Forelimb muscle (tissue), 1 donor: Measurements from ENCODE around the gene TREH. TPM values are rescaled to one million over a fixed set of nuclear protein-coding genes. Genes with fewer than 3 reads are reported as not detected.

Source experiments
- DNase-seq: peaks from one replicate; pipeline ENCODE4 v3.0.0-alpha.2; 2013; ENCODE audit warnings: low read depth
- polyA plus RNA-seq: library from polyadenylated mRNA; unstranded; fragments of 120-200 nt; gene quantifications from one replicate; pipeline ENCODE4 v1.2.1, GENCODE V29; 2013; ENCODE audit not compliant: insufficient read length

The TREH gene
- polyA plus RNA-seq, 1 donor = 0.19 TPM

GRCh38 chr11:118629761-118630661 lies 49.4 kb downstream of the TREH start:
- DNase-seq = no peak

GRCh38 chr11:118628861-118629549 lies 50.4 kb downstream of the TREH start:
- DNase-seq = no peak

DNA sequence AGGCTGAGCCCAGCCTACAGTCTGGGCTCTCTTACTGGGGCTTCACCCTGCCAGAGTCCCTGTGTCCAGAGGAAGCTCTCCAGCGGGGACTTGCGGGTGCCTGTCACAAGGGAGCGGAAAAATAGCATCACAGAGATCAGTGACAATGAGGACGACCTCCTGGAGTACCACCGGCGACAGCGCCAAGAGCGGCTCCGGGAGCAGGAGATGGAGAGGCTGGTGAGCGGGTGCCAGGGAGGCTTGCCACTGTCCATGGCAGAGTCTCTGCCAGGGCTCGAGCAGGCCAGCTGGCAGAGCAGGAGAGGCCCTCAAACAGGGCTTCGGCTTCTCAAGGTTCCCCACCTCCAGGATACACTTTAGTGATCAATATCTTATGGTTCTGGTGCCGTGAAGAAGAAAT lies 51.0 kb downstream of the TREH start:
- no peak for DNase-seq

DNA sequence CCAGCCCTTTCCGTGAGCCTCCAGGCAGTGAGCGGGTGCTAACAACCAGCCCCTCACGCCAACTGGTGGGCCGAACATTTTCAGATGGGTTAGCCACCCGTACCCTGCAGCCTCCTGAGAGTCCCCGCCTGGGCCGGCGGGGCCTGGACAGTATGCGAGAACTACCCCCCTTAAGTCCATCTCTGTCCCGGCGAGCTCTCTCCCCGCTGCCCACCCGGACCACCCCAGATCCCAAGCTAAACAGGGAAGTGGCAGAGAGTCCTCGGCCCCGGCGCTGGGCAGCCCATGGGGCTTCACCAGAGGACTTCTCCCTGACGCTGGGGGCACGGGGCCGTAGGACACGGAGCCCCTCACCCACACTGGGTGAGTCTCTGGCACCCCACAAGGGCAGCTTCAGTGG lies 51.4 kb downstream of the TREH start:
- no peak for DNase-seq

GRCh38 chr11:118627566-118627965 lies 51.9 kb downstream of the TREH start:
- DNase-seq = no peak

GRCh38 chr11:118625976-118626375 lies 53.5 kb downstream of the TREH start:
- DNase-seq = no peak

DNA sequence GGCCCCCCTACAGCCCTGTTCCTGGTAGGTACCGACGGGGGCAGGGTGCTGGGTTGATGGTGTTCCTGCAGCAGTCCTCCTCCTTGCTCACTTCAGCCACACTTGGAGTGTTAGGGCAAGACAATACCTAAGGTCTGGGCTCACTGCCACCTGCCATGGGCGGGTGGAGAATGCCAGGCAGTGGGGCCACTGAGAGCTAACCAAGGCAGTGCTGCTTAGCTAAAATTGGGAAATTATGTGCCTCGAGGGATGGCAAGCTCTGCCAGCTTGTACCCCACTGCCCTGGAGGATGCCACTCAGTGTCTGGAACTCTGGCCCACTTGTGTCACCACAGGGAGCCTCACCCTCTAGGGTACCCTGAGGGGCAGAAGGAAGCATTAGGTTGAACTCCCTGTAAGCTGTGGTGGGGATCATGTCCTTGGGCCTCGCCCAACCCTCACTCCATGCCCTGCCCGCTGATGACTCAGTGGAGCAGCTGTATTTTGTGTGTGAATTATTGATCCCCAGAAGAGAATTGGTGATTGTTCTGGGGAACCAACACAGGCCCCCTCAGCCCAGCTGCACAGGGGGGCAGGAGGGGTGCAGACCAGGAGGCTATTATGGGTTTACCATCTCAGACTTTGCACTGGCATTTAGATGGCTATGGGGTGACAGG lies 54.3 kb downstream of the TREH start:
- no peak for DNase-seq

DNA sequence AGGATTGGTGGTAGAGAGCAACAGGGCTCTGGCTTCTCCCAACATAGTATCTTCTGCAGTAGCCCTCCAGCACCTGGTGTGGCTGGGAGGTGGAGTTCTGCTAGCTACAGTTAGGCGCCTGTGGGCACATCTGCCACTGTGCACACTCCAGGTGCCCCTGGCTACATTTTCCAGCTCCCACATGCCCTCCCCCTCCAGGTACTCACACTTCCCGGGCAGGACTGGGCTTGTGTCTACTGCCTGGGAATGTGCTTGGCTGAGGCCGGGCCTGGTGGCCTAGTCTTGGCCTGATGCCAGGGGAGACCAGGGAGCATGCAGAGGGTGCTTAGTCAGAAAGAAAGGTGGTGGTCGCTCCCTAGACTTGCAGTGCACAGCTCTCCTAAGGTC lies 56.2 kb downstream of the TREH start:
- no peak for DNase-seq

DNA sequence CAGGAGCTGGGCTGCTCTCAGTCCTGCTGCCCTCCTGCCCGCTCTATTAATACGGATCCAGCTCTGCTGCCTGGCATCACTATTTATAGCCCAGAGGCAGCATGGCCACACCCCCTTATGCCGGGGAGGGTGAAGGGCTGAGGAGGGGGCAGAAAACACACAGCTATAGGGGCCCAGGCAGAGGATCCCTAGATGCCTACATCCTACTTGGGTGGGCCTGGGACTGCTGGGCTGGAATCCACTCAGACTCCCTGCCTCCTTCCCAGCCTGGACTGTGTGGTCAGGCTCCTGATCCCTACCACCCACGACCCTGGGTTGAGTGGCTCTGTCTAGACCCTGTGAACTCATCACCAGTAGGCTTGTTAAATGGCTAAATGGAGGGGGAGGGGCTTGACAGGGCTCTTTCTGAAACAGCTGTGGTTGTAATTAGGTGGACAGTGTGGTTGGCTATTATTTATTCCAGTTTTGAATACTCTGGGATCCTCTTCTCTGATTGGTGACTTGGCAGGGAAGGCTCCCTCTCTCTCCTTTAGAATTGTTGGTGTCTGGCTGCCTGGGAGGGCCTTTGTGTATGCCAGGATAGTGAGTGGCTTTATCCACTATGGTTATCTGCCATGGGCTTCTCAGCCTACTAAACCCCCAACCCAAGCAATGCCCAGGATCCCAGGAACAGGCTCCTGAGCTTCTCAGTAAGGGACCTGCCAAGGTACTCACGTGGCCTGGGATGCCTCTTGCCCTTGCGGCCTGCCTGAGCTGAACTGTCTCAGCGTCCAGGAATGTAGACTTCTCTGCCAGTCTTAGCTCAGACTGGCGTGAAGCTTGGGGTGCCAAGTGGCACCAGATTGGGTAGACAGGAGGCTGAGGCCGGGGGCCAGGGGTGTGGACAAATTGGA lies 56.8 kb downstream of the TREH start:
- DNase-seq = no peak

GRCh38 chr11:118621784-118622375 lies 57.6 kb downstream of the TREH start:
- DNase-seq = no peak

DNA sequence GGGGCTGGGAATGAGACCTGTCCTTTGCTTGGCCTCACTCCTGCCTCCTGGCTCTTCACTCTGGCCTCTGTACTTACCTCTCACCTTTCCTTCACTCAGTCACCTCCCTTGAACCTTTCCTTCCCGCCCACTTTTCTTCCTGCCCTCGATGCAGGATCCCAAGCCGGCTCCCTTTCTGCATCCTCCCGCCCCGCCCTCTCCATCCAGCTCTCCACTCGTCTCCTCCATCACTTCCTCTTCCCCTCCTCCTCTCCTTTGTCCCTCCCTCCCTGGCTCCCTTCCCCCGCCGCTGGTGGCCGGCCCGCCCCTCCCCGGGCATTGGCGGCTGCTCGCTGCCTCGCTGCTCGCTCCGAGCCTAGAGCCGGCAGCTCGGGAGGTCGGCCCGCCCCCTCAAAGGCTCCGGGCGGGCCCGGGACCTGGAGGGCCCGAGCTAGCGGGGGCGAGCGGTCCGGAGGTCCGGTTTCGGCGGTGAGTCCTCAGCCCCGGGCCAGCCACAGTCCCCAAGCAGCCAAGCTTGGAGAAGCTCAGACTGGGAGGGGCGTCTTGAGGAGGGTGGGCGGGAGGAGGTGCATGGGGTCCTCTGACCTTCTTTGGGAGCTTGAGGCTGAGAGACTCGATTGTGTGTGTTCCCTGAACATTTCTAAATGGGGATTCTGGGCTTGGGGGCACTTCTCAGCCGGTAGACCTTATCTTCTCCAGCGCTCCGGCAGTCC lies 58.2 kb downstream of the TREH start:
- DNase-seq = no peak

DNA sequence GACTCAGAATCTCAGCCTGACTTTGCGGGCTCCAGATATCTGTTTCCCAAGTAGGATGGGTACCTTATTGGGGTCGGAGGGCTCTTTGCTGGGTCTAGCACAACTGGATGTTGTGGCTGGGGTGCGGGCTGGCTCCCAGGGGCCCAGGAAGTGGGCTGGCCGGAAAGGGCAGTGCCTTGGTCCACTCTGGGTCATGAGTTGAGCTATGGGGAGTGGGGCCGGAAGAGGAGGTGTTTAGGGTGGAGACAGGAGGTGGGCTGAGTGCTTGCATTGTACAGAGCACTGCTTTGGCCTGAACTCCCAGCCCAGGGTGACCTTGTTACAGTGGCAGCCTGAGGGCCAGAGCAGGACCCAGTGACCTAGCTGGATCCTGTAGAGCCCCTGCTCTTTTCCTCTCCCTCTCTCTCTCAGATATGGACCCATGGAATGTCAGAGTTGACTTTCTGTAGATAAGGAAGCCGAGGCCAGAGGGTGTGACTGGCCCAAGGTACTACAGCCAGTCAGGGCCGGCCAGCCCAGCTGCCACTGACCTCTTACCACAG lies 58.9 kb downstream of the TREH start:
- DNase-seq = no peak

- no peak for DNase-seq
These were observed 59.8 kb downstream of the TREH start for GRCh38 chr11:118619444-118620197.

DNA sequence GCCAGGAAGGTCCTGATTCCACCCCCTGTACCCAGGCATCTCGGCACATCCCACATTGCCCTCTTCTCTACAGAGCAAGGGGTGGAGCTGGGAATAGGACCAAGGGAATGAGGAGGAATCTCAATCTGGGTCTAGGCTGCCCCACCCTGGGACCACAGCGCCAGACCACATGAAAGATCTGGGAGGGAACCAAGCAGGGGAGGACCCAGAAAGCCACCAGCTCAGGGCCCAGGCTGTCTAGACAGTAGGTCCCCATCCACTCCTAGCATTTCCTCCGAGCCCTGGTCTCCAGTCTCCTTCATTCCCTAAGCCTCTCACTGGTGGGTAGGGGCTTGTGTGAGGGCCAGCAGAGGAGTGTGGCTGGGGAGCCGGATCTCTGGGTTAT lies 60.5 kb downstream of the TREH start:
- no peak for DNase-seq

DNA sequence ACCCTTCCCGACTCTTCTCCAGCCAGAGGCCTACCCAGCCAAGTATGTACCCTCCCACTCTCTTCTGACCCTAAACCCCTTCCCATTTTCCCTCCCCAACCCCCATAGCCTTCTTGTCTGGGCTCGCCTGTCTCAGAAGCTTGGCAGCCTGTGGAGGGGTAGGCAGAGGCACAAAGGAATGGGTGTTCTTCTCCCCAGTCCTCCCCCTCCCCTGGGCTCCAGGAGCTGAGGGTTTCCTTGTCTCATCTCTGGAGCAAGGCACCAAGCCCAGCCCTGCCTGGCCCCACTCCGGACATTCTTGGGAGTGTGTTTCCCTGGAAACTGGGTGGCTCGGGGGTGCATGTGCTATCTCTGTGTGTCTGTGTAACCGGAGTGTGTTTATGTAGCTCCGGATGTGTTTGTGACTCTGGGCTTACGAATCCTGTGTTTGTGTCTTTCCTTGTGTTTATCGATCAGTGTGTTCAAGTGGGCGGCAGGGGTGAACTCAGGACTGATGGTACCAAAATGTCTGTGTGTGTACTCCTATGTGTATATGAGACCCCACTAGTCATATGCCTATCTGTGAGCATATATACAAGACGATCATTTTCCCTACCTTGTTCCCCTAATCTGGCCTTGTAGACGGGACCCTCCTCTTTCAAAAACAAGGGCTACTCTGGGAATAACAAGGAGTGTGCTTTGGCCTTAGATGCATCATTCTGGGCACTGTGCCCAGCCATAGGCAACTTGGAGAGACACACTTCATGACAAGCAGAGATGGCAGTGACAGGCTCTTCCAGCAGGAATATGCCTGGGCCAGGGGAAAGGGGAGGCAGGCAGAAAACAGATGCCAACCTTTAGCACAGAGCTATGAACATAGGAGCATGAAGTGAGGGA lies 61.1 kb downstream of the TREH start:
- DNase-seq = no peak

GRCh38 chr11:118615976-118616371 lies 63.5 kb downstream of the TREH start:
- DNase-seq = no peak

DNA sequence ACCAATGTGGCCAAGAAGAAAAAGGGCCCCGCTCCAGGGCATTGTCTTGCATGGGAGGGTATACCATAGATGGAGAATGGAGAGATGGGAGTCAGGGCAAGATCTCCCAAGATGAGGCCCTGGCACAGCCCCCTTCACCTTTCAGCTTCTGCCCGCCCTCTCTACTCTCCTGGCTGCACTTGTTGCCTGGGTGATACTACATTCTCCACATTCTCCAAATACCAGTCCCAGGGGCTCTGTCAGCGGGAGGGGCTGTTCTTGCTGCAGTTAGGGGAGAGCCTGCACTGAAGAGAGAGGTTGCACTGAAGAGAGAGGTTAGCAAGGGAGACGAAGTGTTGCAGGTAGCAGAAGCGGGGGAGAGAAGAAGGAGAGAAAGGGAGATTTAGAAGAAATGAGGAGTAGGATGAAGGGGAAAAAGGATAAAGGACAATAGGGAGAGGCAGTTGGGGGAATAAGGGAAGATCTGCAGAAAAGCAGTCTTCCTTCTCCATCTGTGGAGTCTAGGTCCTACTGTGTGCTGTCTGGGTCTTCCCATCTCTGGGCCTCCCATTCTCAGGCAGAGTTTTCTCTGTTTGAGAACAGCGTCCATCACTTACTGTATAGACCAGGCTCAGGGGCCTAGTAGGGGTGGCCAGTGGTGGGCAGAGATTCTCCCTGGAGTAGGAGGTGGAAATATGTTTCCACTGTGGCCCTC lies 64.0 kb downstream of the TREH start:
- no peak for DNase-seq

- DNase-seq = no peak
These were observed 64.9 kb downstream of the TREH start for GRCh38 chr11:118614511-118614910.
